ENCODE data around the gene ZDHHC7. TPM values are rescaled to one million over a fixed set of nuclear protein-coding genes. Genes with fewer than 3 reads are reported as not detected.

Gene ZDHHC7
- total RNA-seq, 4 donors from 2014 or later, result 55.3 to 77.5 (median 66.3) TPM

DNA sequence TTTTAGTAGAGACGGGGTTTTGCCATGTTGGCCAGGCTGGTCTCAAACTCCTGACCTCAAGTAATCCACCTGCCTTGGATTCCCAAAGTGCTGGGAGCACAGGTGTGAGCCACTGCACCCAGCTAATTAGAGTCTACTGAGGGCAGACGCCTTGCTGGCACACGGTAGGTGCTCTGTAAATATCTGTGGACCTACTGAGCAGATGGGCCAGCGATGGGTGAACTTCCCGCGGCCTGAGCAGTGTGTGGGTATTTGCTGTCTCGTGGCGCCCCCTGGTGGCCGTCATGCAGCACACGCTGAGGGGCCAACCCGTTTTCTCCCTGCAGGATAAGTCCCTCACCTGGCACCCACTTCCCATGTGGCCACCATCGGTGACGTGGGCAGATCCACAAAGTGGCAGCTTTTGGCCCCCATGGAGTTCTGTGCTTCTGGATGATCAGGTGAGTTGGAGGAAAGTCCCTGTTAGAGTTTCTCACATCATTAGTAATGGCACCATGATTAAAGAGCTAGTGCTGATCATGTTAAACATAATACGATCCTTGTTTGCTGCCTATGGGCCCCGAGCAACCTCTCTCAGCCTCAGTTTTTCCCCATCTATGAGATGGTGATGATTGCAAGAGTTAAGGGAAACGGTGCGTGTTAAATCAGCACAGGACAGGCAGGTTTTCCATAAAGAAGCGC is 40.7 kb downstream of the ZDHHC7 start:
- no peak for TF ChIP-seq POLR2AphosphoS5 (IDR thresholded peaks at IDR 0.05)
- TF ChIP-seq EP300 (IDR thresholded peaks at IDR 0.05), result no peak
- no peak for TF ChIP-seq POLR2A (IDR thresholded peaks at IDR 0.05)
- TF ChIP-seq, protein P1, sequence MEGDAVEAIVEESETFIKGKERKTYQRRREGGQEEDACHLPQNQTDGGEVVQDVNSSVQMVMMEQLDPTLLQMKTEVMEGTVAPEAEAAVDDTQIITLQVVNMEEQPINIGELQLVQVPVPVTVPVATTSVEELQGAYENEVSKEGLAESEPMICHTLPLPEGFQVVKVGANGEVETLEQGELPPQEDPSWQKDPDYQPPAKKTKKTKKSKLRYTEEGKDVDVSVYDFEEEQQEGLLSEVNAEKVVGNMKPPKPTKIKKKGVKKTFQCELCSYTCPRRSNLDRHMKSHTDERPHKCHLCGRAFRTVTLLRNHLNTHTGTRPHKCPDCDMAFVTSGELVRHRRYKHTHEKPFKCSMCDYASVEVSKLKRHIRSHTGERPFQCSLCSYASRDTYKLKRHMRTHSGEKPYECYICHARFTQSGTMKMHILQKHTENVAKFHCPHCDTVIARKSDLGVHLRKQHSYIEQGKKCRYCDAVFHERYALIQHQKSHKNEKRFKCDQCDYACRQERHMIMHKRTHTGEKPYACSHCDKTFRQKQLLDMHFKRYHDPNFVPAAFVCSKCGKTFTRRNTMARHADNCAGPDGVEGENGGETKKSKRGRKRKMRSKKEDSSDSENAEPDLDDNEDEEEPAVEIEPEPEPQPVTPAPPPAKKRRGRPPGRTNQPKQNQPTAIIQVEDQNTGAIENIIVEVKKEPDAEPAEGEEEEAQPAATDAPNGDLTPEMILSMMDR (IDR thresholded peaks at IDR 0.05), result peak in 3 of 4 experiments; percentile 94 to 97 (median 96)
- ATAC-seq, result peak; percentile 77
- Histone ChIP-seq H3K4me3 (no peak overlapping the region), H3K36me3 (peaks cover 0 to 23% of the 10 kb centered on the region in 2 donors), H3K27ac (peak overlapping the region in 1 of 4 donors; percentile 78), H3K4me1 (peaks cover 0 to 33% (median 11%) of the 10 kb centered on the region in 3 donors), H3K27me3 (no peaks in the 10 kb centered on the region), H3K9me3 (no peaks in the 10 kb centered on the region)
- 4 to 26% methylated on average over 9 of the region's 18 CpGs for WGBS, 2 donors (ENCODE audit: low coverage in 1 of 2)

DNA sequence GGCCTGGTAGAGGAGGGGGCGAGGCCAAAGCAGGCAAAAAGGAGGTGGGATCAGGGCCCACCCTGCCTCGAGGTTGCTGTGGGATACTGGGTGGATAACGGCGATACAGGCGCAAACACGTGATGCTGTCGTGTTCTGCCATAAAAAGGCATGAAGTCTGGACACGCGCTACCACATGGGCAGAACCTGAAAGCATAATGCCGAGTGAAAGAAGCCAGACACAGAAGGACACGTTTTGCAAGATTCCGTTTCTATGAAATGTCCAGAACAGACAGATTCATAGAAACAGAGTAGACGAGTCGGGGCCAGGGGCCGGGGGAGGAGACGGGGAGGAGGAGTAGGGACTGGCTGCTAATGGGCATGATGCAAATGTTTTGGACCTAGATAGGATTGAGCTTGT is 43.5 kb downstream of the ZDHHC7 start:
- Histone ChIP-seq H3K27me3 (no peaks in the 10 kb centered on the region), H3K27ac (no peak overlapping the region), H3K4me1 (peaks cover 0 to 28% (median 10%) of the 10 kb centered on the region in 3 donors), H3K4me3 (no peak overlapping the region), H3K9me3 (no peaks in the 10 kb centered on the region), H3K36me3 (no peaks in the 10 kb centered on the region)
- no peak for ATAC-seq
- TF ChIP-seq, protein P1 (IDR thresholded peaks at IDR 0.05), result no peak
- TF ChIP-seq EP300 (IDR thresholded peaks at IDR 0.05) (no peak), POLR2AphosphoS5 (IDR thresholded peaks at IDR 0.05) (peak; percentile 32)
- 64 to 75% methylated on average over 13 to 16 of the region's 16 CpGs for WGBS, 2 donors (ENCODE audit: low coverage in 1 of 2)

DNA sequence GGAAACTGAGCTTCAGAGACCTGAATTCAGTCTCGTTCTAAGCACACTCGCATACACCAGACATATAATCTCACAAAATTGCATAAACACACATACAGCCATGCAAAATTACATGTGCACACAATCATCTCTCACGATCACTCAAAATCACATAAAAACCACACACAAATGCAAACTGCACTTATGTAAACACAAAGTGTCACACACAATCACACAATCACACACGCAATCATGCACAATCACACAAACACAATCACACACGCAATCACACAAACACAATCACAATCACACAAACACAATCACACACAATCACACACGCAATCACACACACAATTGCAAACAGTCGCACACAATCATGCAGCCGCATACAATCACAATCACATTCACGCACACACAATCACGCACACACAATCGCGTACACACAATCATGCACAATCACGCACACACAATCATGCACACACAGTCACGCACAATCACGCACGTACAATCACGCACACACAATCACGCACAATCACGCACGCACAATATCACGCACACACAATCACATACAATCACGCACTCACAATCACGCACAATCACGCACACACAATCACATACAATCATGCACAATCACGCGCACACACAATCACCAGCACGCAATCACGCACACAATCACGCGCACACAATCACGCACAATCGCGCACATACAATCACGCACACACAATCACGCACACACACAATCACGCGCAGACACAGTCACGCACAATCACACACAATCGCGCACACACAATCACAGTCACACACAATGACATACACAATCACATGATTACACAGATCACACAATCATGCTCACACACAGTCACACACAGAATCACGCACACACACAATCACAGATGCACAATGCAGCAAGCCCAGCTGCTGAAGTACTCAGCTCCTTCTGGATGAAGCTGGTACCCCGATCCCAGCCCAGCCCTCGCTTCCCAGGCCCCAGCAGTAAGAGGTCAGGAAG is 45.6 kb downstream of the ZDHHC7 start:
- no peaks in the 10 kb centered on the region for H3K9me3 ChIP-seq
- H3K4me3 ChIP-seq, result no peak overlapping the region
- peaks cover 0 to 7% (median 4%) of the 10 kb centered on the region in 3 donors for H3K4me1 ChIP-seq
- no peak for ATAC-seq
- WGBS, 2 donors (ENCODE audit: low coverage in 1 of 2), result 86 to 90% methylated on average over 38 to 39 of the region's 43 CpGs
- no peak overlapping the region for H3K27ac ChIP-seq
- no peaks in the 10 kb centered on the region for H3K36me3 ChIP-seq
- no peak for TF ChIP-seq EP300 (IDR thresholded peaks at IDR 0.05)
- TF ChIP-seq POLR2AphosphoS5 (IDR thresholded peaks at IDR 0.05), result no peak
- no peaks in the 10 kb centered on the region for H3K27me3 ChIP-seq

DNA sequence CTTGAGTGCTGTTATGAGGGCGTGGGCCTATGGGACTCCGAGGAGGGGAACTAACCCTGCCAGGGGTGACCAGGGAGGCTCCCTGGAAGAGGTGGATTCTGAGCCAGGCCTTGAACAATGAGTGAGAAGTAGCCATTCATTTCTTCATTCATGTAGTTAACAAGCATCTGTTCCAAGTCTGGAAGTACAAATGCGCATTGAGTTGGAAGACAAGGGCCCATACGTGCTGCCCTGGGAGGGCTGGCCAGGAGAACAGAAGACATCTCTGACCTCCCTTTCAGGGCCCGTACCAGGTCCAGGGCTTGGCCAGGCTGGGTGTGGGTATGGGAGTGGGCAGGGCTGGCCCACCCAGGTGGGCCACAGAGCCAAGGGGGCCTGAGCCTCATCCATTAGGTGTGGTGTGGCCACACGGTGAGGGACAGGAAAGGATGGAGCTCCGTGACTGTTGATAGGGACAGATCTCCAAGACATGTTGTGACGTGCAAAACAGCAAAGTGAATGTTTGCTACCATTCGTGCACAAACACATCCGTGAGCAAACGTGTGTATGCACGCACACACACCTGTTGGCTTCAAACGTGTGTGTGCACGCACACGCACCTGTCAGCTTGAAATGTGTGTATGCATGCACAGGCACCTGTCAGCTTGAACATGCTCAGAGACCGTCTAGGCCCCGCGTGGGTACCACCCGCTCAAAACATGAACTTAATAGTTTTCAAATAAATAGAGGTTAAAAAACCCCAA is 46.8 kb downstream of the ZDHHC7 start:
- no peaks in the 10 kb centered on the region for H3K36me3 ChIP-seq
- no peaks in the 10 kb centered on the region for H3K27me3 ChIP-seq
- no peak overlapping the region for H3K4me3 ChIP-seq
- H3K9me3 ChIP-seq, result no peaks in the 10 kb centered on the region
- H3K27ac ChIP-seq, result no peak overlapping the region
- no peaks in the 10 kb centered on the region for H3K4me1 ChIP-seq
- WGBS, 2 donors (ENCODE audit: low coverage in 1 of 2), result 95% methylated on average over 4 to 7 of the region's 19 CpGs
- no peak for ATAC-seq
- TF ChIP-seq POLR2AphosphoS5 (IDR thresholded peaks at IDR 0.05), result no peak
- no peak for TF ChIP-seq POLR2A (IDR thresholded peaks at IDR 0.05)
- no peak for TF ChIP-seq EP300 (IDR thresholded peaks at IDR 0.05)
- TF ChIP-seq, protein P1 (IDR thresholded peaks at IDR 0.05), result no peak

DNA sequence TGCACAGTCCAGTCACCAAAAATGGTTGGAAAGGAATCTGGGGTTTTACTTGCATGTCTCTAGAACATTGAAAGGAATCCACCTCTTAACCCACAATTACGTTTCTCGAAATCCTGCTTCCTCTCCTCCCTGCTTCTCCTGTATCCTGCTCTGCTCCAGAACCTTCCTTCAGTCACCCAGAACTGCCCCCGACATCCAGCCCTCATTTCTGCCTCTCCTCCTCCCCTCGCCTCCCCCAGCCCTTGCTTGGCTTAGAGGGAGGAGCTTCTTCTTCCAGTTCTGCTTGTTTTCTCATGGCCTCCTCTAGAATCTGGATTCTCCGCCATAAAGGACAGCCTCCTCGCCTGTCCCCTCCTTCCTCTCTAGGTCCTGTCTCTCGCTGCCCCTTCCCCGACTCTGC is 48.3 kb downstream of the ZDHHC7 start:
- H3K4me1 ChIP-seq, result no peaks in the 10 kb centered on the region
- H3K9me3 ChIP-seq, result no peaks in the 10 kb centered on the region
- H3K36me3 ChIP-seq, result no peaks in the 10 kb centered on the region
- no peak overlapping the region for H3K4me3 ChIP-seq
- H3K27me3 ChIP-seq, result no peaks in the 10 kb centered on the region
- H3K27ac ChIP-seq, result no peak overlapping the region
- TF ChIP-seq POLR2A (IDR thresholded peaks at IDR 0.05) (no peak), POLR2AphosphoS5 (IDR thresholded peaks at IDR 0.05) (no peak), EP300 (IDR thresholded peaks at IDR 0.05) (no peak)
- TF ChIP-seq, protein P1 (IDR thresholded peaks at IDR 0.05), result no peak
- 70 to 87% methylated on average over 3 to 6 of the region's 8 CpGs for WGBS, 2 donors (ENCODE audit: low coverage in 1 of 2)
- no peak for ATAC-seq

All from gastroesophageal sphincter (tissue), 4 donors.